DMS 273 (cell line): Measurements from ENCODE around the gene PPM1L.
"Not testable (repeated sequence)": the region's sequence is repeated elsewhere in the genome, so short reads cannot be mapped to it uniquely, and the experiment has no call there.

Experiments used
- DNase-seq: peaks from one replicate; lab custom pipeline; 2025; ENCODE audit not compliant: unreplicated experiment; lab: John Stamatoyannopoulos, UW

Gene PPM1L

DNA sequence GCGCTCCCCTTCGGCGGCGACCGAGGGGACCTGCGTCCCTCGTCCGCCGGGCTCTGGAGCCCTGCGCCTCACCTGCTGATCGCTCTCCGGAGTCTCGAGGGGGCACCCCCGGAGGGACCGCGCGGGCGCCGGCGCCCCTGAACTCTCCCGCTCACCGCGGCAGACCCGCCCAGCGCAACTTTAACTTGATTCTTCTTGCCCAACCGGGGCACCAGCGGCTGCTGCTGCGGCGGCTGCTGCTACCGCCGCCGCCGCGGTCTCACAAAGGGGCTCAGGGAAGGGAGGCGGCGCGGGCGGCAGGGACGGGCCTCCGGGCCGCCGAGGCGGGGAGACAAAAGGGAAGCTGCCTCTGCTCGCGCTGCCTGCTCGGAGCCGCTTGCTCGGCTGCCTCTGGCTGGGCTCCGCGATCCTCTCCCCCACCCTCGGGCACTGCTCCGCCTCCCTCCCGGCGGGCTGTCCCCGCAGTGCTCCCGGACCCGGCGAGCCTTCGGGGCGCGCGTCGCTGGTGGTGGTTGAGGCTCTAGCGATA, at the start of gene PPM1L:
Gene PPM1L (plus strand): TSS at position 456 of the 529 bp plus-strand sequence.
- DNase-seq = peak; percentile 90

DNA sequence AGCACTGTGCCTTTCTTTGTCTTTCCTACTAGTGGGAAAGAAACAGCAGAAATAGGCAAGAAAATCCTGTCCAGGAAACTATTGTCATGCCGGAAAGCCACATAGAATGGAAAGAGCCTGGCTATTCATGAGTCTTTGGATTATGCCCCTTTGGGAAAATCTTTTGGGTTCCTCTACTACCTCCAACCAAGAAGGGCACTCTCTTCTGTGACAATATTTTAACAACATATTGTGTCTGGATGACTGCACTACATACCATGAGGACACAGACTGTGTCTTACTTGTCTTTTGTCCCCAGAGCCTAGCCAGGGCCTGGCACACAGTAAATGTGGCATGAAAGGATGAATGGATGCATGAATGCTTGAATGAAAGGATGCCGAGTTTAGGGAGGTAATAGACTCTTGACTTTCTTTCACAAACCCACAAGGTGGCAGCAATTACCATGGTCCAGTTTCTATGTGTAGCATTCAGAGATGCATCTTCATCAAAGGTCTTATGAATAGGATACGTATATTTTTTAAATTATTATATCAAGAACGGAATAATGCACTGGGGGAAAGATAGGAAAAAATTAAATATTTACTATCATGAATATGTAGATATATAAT, 48.7 kb upstream of the PPM1L start:
- peak; percentile 87 for DNase-seq

DNA sequence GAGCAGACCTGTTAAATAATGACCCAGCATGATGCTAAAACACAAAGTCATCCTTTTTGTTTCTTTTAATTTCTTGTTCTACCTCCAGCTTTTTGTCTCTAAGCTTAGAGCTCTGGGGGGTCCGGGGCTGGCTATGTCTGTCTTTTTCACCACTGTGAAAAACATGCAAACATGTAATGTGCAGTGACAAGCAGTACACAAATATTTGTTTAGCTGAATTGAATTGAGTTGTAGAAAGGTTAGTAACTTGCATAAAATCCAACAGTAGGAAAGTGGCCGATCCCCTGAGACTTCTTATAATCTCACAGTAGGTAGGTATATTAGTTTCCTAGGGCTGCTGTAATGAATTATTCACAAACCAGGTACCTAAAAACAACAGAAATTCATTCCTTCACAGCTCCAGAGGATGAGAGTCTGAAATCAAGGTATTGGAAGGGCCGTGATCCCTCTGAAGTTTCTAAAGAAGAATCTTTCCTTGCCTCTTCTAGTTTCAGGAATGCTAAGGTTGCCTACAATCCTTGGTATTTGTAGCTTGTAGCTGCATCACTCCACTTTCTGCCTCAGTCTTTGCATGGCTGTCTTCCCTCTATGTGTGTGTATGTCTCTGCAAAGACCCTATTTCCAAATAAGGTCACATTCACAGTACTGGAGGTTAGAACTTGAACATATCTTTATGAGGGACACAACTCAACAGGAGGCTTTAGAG, 46.4 kb upstream of the PPM1L start:
- DNase-seq = no peak

DNA sequence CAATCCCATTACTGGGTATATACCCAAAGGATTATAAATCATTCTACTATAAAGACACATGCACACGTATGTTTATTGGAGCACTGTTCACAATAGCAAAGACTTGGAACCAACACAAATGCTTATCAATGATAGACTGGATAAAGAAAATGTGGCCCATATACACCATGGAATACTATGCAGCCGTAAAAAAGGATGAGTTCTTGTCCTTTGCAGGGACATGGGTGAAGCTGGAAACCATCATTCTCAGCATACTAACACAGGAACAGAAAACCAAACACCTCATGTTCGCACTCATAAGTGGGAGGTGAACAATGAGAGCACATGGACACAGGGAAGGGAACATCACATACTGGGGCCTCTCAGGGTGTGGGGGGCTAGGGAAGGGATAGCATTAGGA, 42.9 kb upstream of the PPM1L start:
- not testable (repeated sequence) for DNase-seq

DNA sequence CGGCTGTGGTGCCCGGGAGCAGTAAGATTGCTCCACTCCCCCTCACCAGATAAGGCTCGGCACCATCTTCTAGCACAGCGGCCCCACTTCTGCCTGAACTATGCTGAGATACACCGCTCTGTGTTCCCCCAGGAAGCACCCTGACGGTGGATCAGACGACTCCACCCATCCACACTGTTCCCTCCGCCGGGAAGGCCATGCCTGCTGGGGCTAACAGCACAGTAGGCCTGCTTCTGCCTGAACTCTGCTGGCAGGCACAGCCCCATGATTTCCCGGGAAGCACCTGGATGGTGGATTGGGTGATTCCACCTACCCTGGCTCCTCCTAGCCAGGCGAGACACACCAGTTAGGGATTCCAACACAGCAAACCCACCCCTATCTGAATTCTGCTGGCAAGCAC, 36.3 kb upstream of the PPM1L start:
- DNase-seq = no peak

DNA sequence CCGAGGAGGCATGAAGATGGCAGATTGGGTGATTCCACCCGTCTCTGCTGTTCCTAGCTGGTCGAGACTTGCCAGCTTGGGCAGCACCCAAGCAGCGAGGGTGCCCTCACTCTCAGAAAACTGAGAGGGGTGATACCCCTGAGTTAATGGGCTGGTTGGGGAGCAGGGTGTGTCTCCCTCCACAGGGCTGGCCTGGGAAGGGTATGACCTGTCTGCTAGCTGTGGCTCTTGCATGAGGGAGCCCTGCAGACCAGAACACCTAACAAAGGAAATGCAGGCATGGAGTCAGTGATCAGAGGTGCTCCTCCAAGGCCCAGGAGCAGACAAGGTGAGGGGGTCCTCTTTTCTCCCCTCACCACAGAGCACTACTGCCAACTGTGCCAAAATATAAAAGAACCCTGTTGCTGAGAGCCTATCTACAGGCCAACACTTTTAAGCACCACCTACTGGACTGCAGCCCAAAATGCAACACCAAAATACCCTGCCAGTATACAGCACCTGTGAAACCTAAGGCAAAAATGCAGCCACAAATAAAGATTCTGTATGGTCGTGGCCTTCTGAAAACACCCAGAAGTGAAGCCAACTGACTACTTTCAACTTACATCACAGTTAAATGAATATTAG, 35.8 kb upstream of the PPM1L start:
- DNase-seq = peak; percentile 37

DNA sequence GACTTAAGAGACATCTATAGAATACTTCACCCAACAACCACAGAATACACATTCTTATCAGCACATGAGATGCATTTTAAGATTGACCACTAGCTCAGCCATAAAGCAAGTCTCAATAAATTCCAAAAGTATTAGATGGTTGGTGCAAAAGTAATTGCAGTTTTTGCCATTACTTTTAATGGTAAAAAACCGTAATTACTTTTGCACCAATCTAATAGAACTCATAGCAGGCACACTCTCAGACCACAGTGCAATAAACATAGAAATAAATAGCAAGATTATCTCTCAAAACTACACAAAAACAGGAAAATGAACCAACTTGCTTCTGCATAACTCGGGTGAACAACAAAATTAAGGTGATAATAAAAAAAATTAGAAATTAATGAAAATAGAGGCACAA, 33.7 kb upstream of the PPM1L start:
- DNase-seq = no peak

DNA sequence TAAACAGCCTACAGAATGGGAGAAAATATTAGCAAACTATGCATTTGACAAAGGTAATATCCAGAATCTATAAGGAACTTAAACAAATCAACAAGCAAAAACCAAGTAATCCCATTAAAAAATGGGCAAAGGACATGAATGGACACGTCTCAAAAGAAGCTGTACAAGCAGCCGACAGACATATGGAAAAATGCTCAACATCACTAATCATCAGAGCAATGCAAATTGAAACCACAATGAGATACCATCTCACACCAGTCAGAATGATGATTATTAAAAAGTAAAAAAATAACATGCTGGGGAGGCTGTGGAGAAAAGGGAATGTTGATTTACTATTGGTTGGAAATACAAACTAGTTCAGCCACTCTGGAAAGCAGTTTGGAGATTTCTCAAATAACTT, 30.7 kb upstream of the PPM1L start:
- DNase-seq = no peak

DNA sequence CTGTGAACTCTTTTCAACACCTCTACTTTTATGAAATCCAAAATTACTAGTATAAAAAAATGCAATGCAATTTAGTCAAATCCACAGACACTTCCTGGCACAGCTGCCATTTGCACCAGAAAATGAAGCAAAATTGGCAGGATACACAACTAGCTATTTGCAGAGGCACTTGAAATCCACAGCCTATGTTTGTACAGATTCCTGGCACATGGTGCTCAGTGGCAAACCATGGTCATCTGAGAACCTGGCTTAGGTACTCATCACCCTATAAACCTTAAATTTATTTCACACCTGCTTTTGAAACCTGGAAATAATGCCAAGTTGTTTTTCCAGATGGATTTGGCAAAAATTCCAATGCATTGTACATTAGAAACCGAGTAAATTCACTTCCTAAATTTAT, 20.2 kb upstream of the PPM1L start:
- peak; percentile 49 for DNase-seq

DNA sequence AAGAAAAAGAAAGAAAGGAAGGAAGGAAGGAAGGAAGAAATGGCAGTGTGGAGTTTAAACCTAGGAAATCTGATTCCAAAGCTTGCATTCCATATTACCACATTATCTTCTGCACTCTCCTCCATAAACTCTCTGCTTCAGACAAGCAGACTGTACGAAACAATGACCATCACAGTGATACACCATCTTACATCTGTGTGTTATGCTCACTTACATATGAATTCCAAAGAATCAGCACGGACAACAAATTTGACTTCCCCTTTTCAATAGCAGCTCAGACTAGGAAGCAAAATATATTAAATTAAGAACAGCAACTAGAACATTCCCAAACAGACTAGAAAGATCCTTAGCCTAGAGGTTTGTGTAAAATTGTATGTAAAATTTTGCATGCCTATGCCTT, 18.0 kb upstream of the PPM1L start:
- no peak for DNase-seq

DNA sequence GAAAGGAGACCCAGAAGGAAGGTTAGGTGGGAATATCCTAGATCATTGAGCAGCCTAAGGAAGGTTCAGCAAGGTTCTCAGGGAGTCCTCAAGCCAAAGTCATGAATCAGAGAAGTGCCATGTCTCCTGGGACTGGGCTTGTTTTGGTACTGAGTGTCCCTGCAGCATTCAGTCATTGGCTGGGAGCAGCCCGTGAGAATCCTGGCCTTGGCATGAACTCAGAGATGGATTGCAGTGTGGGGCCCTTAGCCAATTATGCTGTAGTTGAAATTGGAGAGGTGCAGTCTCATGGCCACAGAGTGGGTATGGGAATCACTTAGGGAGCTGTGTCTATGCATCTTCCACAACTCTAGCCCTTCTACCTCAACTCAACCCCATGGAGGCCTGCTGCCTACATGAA, 17.0 kb upstream of the PPM1L start:
- peak; percentile 79 for DNase-seq

DNA sequence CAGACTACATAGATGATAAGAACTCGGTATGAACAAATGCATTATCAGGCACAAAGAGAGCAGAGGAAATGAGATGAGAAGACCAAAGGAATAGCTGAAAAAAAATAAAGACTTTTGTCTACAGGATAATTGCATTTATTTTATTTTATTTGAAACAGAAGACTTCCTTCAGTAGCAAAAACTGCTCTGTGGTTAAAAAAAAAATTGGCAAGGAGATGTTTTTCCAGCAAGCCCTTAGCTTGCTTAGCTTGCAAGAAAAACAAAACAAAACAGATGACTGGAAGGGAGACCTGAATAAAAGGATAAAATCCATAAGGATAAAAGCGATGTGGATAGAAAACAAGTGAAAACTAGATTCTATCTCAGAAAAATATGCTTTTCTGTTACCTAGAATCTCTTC, 9.1 kb upstream of the PPM1L start:
- no peak for DNase-seq

DNA sequence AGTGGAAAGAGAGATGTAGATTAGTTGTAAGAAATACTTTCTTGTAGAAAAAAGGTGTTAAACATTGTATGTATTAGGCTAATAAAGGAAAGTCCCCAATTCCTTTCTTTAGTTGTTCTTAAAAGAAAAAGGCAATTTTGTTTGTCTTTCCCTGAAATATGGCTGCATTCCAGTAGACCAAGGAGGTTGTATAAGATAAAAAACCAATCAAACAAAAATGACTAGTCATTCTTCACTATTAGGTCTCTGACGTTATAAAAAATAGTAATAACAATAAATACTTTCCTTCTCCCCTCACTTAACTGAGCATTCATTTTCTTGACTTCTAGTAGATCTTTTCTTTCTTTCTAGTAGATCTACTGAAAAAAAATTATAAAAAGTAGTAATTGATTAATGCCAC, 8.6 kb upstream of the PPM1L start:
- no peak for DNase-seq

DNA sequence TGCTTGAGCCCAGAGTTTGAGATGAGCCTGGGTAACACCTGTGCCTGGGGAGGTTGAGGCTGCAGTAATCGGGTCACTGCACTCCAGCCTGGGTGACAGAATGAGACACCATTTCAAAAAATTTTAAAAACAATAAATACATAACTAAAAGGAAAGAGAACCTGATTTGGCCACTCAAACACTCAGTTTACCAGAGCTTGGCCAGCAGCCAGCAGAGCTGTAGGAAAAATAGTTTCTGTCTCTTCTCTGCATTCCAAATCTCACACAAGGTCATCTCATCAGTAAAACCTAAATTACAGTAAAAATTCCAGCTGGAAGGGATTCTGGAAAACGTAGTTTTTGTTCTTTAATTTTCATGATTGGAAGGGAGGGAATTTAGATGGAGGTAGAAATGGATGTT, 7.8 kb upstream of the PPM1L start:
- no peak for DNase-seq

DNA sequence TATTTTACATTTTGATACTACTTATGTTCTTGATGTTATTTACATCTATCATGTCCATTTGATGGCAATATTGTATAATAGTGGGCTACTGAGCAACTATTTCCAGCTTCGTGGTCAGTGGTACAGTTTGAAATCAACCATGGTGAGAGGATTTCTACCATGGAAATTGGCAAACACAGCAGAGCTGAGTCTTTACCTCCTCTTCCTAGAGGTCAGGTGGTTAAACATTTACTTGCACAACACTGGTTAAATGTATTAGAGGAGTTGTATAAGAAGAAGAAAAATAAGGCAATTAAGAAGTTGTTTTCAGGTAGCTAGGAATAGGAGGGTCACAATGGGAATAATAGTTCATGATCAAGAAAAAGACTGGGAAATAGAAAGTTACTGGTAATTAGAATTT, 7.2 kb upstream of the PPM1L start:
- no peak for DNase-seq

DNA sequence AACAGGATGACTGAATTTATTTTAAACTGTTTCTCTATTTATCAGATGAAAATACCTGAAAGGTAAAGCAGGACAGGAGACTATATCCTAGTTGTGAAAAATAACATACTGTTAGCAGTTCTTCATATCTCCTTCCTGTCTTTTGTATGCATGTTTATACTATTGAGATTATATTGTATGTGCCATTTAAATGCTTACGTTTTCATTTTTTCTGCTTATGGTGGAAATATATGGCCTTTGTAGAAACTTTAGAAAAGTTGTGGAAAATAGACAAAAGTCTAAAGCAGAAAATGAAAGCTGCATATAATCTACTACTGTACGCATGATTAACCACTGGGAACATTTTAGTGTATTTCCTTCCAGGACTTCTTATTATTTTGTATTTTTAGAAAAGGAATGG, 2.1 kb upstream of the PPM1L start:
- DNase-seq = no peak

DNA sequence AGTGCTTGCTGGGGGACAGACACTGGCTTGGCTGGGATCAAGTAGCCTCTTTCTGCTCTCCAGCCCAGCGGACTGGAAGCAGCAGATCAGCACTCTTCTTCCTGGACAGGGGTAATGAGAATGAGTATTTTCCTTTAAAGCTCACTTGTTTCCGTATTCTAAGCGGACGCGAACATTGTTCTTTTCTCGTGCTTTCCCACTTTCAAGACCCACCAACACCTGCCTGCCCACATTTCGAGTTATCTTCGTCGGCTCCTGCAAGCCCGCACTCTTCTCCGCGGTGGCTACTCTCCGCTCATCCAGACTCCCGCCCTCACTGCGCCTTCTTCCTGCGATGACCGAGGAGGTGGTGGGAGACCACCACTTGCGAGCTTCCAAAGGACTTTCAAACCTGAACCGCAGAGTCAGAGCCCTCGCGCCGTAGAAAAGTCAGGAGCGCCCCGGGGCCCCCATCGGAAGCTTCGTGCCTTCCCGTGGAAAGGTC, 1.6 kb upstream of the PPM1L start:
- peak; percentile 78 for DNase-seq

DNA sequence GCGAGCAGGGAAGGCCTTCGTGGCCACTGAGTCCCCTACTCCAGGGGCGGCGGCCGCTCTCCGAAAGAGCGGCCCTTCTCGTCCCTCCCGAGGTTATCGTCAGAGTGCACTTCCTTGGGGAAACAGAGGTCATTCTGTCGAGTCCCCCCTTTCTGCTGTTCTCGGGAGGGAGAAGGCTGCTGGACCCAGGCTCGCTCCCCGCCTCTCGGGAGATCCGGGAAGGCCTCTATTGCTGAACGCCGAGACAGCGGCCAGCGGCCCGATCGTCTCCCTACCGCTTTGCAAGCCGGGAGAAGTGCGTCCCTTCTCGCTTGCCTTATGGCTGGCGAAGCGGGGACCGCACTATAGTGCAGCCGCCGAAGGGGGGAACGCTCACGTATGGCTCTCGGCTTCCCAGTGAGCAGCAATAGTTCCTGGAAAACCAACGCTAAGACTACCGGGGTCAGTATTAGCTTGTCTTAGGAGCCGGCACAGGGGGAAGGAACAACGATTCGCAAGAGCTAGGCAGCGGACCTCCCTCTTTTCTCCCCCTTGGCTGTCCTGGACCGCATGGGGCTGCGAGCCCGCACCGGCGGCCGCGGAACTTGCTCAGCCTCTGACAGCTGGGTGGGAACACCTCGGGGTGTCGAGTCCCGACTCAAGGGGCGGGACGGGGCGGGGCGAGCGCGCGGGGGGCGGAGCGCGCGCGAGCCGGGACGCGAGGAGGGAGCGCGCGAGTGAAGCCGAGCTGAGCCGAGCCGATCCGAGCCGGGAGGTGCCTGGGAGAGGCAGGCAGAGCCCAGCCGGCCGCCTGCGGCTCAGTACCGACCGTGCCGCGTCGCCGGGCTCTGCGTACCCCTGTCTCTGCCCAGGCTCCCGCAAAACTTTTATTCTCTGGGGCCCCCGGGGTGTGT, 930 bp upstream of the PPM1L start:
- peak; percentile 99 for DNase-seq

DNA sequence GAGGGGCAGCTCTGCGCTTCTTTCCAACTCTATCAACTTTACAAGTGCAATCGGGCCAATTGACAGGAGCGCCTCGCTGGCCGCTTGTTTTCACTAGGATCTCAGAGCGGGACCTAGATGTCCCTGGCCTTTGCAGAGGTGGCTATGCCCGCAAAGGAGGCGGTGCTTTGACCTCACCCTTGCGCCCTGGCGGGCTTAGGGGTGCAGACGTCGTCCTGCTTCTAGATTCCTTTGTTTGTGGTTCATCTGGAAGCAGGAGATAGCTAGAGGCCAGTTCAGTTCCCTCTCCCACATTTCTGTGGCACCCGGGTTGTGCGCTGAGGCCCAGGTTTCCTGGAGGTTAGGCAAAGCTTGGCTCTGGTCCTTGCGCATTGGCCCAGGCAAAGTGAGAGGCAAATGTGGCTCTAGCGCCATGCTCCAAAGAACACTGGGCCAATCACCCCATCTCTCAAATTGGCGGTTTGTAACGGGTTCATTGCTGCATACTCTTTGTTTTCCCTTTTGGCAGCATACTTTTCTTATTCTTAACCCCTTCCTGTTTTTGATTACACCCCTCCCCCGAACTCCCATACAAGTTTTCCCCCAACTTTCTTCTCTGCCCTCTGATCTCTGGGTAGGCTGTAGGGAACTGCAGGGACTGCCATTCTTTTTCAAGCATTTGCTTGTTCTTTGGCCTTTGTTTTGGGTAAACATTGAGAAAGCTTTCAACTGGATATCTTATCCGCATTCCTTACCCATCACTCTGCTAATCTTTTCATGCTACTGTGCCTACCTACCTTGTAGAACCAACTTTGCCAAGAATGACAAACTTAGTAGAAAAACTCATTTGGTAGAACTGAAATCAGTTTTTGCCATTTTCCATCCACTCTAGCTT, 1.4 kb downstream of the PPM1L start:
- peak; percentile 70 for DNase-seq

DNA sequence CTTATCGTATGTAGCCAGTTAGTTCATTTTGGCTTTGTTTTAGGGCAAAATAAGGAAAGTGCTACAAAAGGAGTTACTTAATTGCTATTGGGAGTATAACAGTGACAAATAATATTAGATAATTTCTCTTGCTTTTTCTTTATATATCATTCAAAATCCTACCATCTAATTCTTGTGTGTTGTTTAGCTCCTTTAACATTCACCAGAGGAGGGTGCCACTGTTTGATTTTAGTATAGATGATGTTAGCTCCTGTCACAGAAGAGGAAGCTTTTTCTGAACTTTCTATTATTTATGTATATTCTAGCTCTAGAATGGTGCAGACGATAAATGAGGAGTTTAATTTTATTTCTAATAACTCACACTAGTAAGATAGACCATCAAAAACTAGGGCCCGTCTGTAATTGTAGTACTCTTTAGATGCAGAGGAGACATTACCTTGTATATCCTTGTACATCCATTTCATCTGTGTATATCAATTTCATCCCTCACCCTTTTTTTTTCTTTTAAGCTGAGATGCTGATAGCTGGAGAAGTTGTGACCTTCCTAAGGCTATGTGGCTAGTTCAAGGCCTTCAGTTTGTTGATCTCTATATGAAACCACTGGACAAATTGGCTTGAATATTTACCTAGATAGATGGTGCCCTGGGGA, 3.0 kb downstream of the PPM1L start:
- DNase-seq = peak; percentile 49
